GM23338 (cell line): ENCODE results near the gene HAPLN3. TPM values are rescaled to one million over a fixed set of nuclear protein-coding genes. Genes with fewer than 3 reads are reported as not detected.

ENCODE experiments used
- ATAC-seq: fragments of 200-7000 bp; cut with Tn5 transposase; 3 replicates; pipeline ENCODE4 v1.9.1; 2020
- DNase-seq: peaks from one replicate; pipeline ENCODE4 v3.0.0-alpha.2; 2015; ENCODE audit warnings: low spot score
- H2AFZ ChIP-seq: fragments of 200-600 bp; sonication (generic); 2 replicates; pipeline ENCODE4 v1.8.0; 2016; ENCODE audit warnings: antibody characterized with exemption, mild to moderate bottlenecking, moderate library complexity
- H3F3A ChIP-seq: fragments of 200-600 bp; sonication (generic); replicated peaks from 2 replicates; pipeline ENCODE4 v1.8.0; 2017; ENCODE audit warnings: antibody characterized with exemption, mixed run types, low read depth
- H3K27ac ChIP-seq: fragments of 200-600 bp; sonication (generic); 2 replicates; pipeline ENCODE4 v1.6.1; 2016; ENCODE audit warnings: low read depth
- H3K27me3 ChIP-seq: fragments of 200-600 bp; sonication (generic); 2 replicates; pipeline ENCODE4 v1.8.0; 2016; ENCODE audit warnings: mild to moderate bottlenecking, mixed run types, moderate library complexity; ENCODE audit not compliant: insufficient read depth
- H3K36me3 ChIP-seq: fragments of 200-600 bp; sonication (generic); 2 replicates; pipeline ENCODE4 v1.8.0; 2016; ENCODE audit warnings: mild to moderate bottlenecking; ENCODE audit not compliant: insufficient read depth
- H3K4me1 ChIP-seq: fragments of 200-600 bp; sonication (generic); 2 replicates; pipeline ENCODE4 v1.8.0; 2016; ENCODE audit warnings: mild to moderate bottlenecking, moderate library complexity; ENCODE audit not compliant: insufficient read depth
- H3K4me2 ChIP-seq: fragments of 200-600 bp; sonication (generic); 2 replicates; pipeline ENCODE4 v1.7.1; 2017; ENCODE audit warnings: mixed run types
- H3K4me3 ChIP-seq: fragments of 200-600 bp; sonication (generic); 2 replicates; pipeline ENCODE4 v1.6.1; 2016; ENCODE audit warnings: mixed run types
- H3K79me2 ChIP-seq: fragments of 200-600 bp; sonication (generic); replicated peaks from 2 replicates; pipeline ENCODE4 v1.8.0; 2017; ENCODE audit warnings: mild to moderate bottlenecking; ENCODE audit not compliant: insufficient read depth
- H3K9me2 ChIP-seq: fragments of 200-600 bp; sonication (generic); 2 replicates; pipeline ENCODE4 v1.8.0; 2017; ENCODE audit not compliant: insufficient read depth
- H4K20me1 ChIP-seq: fragments of 200-600 bp; sonication (generic); replicated peaks from 2 replicates; pipeline ENCODE4 v1.8.0; 2017; ENCODE audit warnings: mild to moderate bottlenecking; ENCODE audit not compliant: insufficient read depth
- H3K27ac Mint-ChIP-seq: 2 replicates; pipeline ENCODE4 v1.8.0; 2020; ENCODE audit warnings: inconsistent platforms, mild to moderate bottlenecking, moderate library complexity, mixed read lengths
- H3K27me3 Mint-ChIP-seq: 3 replicates; pipeline ENCODE4 v1.8.0; 2022; ENCODE audit warnings: low read depth, mild to moderate bottlenecking, moderate library complexity, mixed read lengths, inconsistent platforms; ENCODE audit not compliant: insufficient read depth, poor library complexity
- H3K36me3 Mint-ChIP-seq: 3 replicates; pipeline ENCODE4 v1.8.0; 2021; ENCODE audit warnings: low read depth, mild to moderate bottlenecking, inconsistent platforms, moderate library complexity, mixed read lengths
- H3K4me1 Mint-ChIP-seq: 3 replicates; pipeline ENCODE4 v1.8.0; 2020; ENCODE audit warnings: mild to moderate bottlenecking, inconsistent platforms, mixed read lengths
- H3K4me3 Mint-ChIP-seq: 3 replicates; pipeline ENCODE4 v1.8.0; 2021; ENCODE audit warnings: moderate library complexity, mild to moderate bottlenecking, inconsistent platforms, mixed read lengths
- H3K9me3 Mint-ChIP-seq: 3 replicates; pipeline ENCODE4 v1.8.0; 2020; ENCODE audit warnings: moderate library complexity, mild to moderate bottlenecking, inconsistent platforms, mixed read lengths
- CREB1 ChIP-seq: fragments of 250-450 bp; sonication (Bioruptor Pico); IDR thresholded peaks from 2 replicates; pipeline ENCODE4 v1.5.0; 2020; ENCODE audit warnings: low read depth, mild to moderate bottlenecking, moderate library complexity
- CTCF ChIP-seq, 2 experiments: fragments of 200-600 bp in 1 of 2; sonication (generic) in 1 of 2; conservative IDR thresholded peaks; 2 replicates each; pipeline versions ENCODE4 v1.5.1 to v1.6.1; 2016 to 2017; ENCODE audit warnings: antibody characterized with exemption in 2 of 2, low read depth in 2 of 2, mild to moderate bottlenecking in 2 of 2, moderate library complexity in 1 of 2
- ETS1 ChIP-seq: IDR thresholded peaks from 2 replicates; pipeline ENCODE4 v1.6.1; 2016; ENCODE audit warnings: antibody characterized with exemption
- EZH2 ChIP-seq: fragments of 200-600 bp; sonication (generic); IDR thresholded peaks from one replicate; pipeline ENCODE4 v1.8.0; 2017; ENCODE audit warnings: antibody characterized with exemption, mild to moderate bottlenecking, low read depth; ENCODE audit not compliant: unreplicated experiment
- EZH2phosphoT487 ChIP-seq: fragments of 200-600 bp; sonication (generic); IDR thresholded peaks from one replicate; pipeline ENCODE4 v1.8.1; 2018; ENCODE audit warnings: antibody characterized with exemption; ENCODE audit not compliant: unreplicated experiment
- JUNB ChIP-seq: IDR thresholded peaks from one replicate; pipeline ENCODE4 v1.6.1; 2016; ENCODE audit warnings: antibody characterized with exemption; ENCODE audit not compliant: unreplicated experiment
- NANOG ChIP-seq: IDR thresholded peaks from 2 replicates; pipeline ENCODE4 v1.6.1; 2016; ENCODE audit warnings: antibody characterized with exemption, borderline replicate concordance
- POLR2AphosphoS5 ChIP-seq: IDR thresholded peaks from 2 replicates; pipeline ENCODE4 v1.6.1; 2016; ENCODE audit warnings: antibody characterized with exemption, low read depth
- REST ChIP-seq: IDR thresholded peaks from one replicate; pipeline ENCODE4 v1.6.1; 2018; ENCODE audit warnings: antibody characterized with exemption; ENCODE audit not compliant: unreplicated experiment
- STAT1 ChIP-seq: IDR thresholded peaks from one replicate; pipeline ENCODE4 v1.6.1; 2016; ENCODE audit warnings: antibody characterized with exemption; ENCODE audit not compliant: unreplicated experiment
- ZNF114 ChIP-seq: fragments of 250-450 bp; sonication (Bioruptor Pico); IDR thresholded peaks from 2 replicates; pipeline ENCODE4 v1.5.0; 2020; ENCODE audit warnings: mild to moderate bottlenecking, moderate library complexity
- ZNF331 ChIP-seq: fragments of 250-450 bp; sonication (Bioruptor Pico); IDR thresholded peaks from 2 replicates; pipeline ENCODE4 v1.5.0; 2020; ENCODE audit warnings: low read depth, mild to moderate bottlenecking, moderate library complexity
- ZNF462 ChIP-seq: fragments of 250-450 bp; sonication (Bioruptor Pico); IDR thresholded peaks from 2 replicates; pipeline ENCODE4 v1.5.0; 2020; ENCODE audit warnings: mild to moderate bottlenecking, moderate library complexity
- polyA plus RNA-seq: library from polyadenylated mRNA; unstranded; fragments of >200 nt; fragmentation: Nextera tagmentation; extraction: Ambion mirVana; gene quantifications from 2 replicates; pipeline ENCODE4 v1.2.1, GENCODE V29; 2016
- total RNA-seq: library from RNA; depleted of rRNA; stranded (reverse); fragments of >200 nt; shearing (Covaris generic); gene quantifications from 2 replicates; pipeline ENCODE4 v1.2.3, GENCODE V29; 2014

HAPLN3 gene
- total and polyA plus RNA-seq, 2 experiments from 2014 or later, result 22.7 to 62.6 TPM

- DNase-seq (no peak), ATAC-seq (no peak)
- Histone ChIP-seq H3K36me3 (peaks cover under 1% of the 10 kb centered on the region; the same call in 1 of the 2 replicates), H3K4me2 (no peak overlapping the region), H3K79me2 (no peaks in the 10 kb centered on the region), H3K4me3 (no peak overlapping the region), H3K27ac (no peak overlapping the region), H3K4me1 (no peaks in the 10 kb centered on the region), H2AFZ (peak overlapping the region; percentile 88), H3F3A (no peaks in the 10 kb centered on the region), H4K20me1 (no peaks in the 10 kb centered on the region), H3K9me2 (no peaks in the 10 kb centered on the region), H3K27me3 (no peaks in the 10 kb centered on the region)
- H3K27me3 Mint-ChIP-seq, result peaks cover 6% of the 10 kb centered on the region
- peaks cover 9% of the 10 kb centered on the region; the same call in 2 of the 3 replicates for H3K9me3 Mint-ChIP-seq
- no peak overlapping the region for H3K27ac Mint-ChIP-seq
- H3K36me3 Mint-ChIP-seq, result 0 out of 3 replicates have a peak, but pooled peaks cover 6% of the 10 kb centered on the region
- no peak for TF ChIP-seq ZNF462 (CRISPR knock-in tag)
- no peak for TF ChIP-seq POLR2AphosphoS5
- no peak for TF ChIP-seq ETS1
- no peak for TF ChIP-seq CREB1 (CRISPR knock-in tag)
- no peak for TF ChIP-seq ZNF114 (CRISPR knock-in tag)
- TF ChIP-seq ZNF331 (CRISPR knock-in tag), result no peak
- no peak for TF ChIP-seq CTCF (conservative IDR thresholded peaks at IDR 0.05; ENCODE audit: low read depth in 2 of 2)
- no peak for TF ChIP-seq STAT1
- no peak for TF ChIP-seq JUNB
- TF ChIP-seq EZH2phosphoT487, result no peak
- TF ChIP-seq NANOG, result no peak
- no peak for TF ChIP-seq REST
- no peak for TF ChIP-seq EZH2
- peaks cover 10% of the 10 kb centered on the region for H3K4me1 Mint-ChIP-seq
- H3K4me3 Mint-ChIP-seq, result no peak overlapping the region
These were observed 25.0 kb upstream of the HAPLN3 start for GRCh38 chr15:88920186-88920891.
